GM21423 (cell line): ENCODE results near the gene PDCD5.

ENCODE experiments used
- ATAC-seq: cut with Tn5 transposase; IDR thresholded peaks from one replicate; pipeline ENCODE4 v1.9.1; 2021; ENCODE audit warnings: mild to moderate bottlenecking, moderate library complexity; ENCODE audit not compliant: unreplicated experiment

PDCD5 gene

DNA sequence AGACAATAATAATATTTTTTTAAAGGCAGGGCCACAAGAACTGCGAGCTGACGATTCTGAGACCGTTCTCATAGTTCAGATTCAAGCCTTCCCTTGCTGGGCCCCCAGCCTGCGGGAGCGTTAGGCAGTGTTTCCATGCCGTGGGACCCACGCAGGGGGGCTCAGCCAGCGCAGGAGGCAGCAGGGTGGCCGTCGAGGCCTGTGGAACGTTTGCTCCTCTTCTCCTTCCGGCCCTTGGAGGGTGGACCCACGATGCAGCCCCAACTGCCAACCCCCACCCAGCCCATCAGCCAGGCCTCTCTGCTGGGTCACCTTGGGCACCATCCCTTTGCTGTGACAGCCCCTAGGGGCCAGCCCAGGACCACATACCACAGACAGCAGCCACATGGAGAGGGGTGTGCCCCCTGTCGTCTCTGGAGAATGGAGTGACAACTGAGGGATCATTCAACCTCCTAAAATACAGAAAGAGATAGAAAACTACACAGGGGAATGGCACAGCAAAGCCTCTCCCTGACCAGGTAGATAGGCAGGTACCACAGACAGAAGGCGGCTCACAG, 46.8 kb downstream of the PDCD5 start:
- no peak for ATAC-seq

GRCh38 chr19:32630338-32630737, 49.3 kb downstream of the PDCD5 start:
- no peak for ATAC-seq

DNA sequence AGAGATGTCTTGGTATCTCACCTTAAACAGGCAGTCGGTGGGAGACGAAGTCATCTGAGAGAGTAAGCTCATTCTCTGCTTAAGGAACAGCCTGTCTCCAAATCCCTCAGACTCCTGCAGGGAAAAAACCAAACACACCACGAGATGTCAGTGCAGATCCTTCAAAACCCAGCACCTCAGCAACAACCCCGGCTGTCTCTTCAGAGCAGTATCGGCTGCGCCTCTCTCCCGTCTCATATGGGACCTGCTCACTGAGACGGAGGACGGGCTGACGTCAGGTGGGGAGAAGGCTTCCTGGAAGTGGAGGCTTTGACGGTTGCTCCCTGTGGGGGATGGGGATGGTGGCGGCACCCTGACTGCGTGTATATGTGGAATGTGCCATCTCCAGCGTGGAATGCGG, 50.4 kb downstream of the PDCD5 start:
- no peak for ATAC-seq
